GM18861 (cell line): Measurements from ENCODE around the gene CEACAM7.

Experiments
- ATAC-seq: cut with Tn5 transposase; IDR thresholded peaks from one replicate; pipeline ENCODE4 v1.9.1; 2021; ENCODE audit not compliant: unreplicated experiment

The CEACAM7 gene

GRCh38 chr19:41700381-41701195 is 12.5 kb upstream of the CEACAM7 start:
- ATAC-seq: no peak

- no peak for ATAC-seq
Observed at GRCh38 chr19:41699968-41700323, 11.9 kb upstream of the CEACAM7 start.

- ATAC-seq: no peak
Observed at GRCh38 chr19:41699231-41699967, 11.3 kb upstream of the CEACAM7 start.

- no peak for ATAC-seq
Observed at GRCh38 chr19:41698746-41699230, 10.7 kb upstream of the CEACAM7 start.

- no peak for ATAC-seq
Observed at GRCh38 chr19:41697198-41697855, 9.3 kb upstream of the CEACAM7 start.

GRCh38 chr19:41696402-41697197 is 8.5 kb upstream of the CEACAM7 start:
- ATAC-seq: no peak

GRCh38 chr19:41695745-41696144 is 7.7 kb upstream of the CEACAM7 start:
- no peak for ATAC-seq

GRCh38 chr19:41694831-41695635 is 7.0 kb upstream of the CEACAM7 start:
- no peak for ATAC-seq

- no peak for ATAC-seq
Observed at GRCh38 chr19:41694196-41694595, 6.1 kb upstream of the CEACAM7 start.

GRCh38 chr19:41691268-41691970 is 3.3 kb upstream of the CEACAM7 start:
- no peak for ATAC-seq

GRCh38 chr19:41690801-41691065 is 2.7 kb upstream of the CEACAM7 start:
- no peak for ATAC-seq

GRCh38 chr19:41689993-41690800 is 2.1 kb upstream of the CEACAM7 start:
- no peak for ATAC-seq

GRCh38 chr19:41688687-41689086 is 617 bp upstream of the CEACAM7 start:
- no peak for ATAC-seq

GRCh38 chr19:41687419-41687818 is 651 bp downstream of the CEACAM7 start:
- ATAC-seq: no peak

GRCh38 chr19:41682437-41682836 is 5.6 kb downstream of the CEACAM7 start:
- ATAC-seq: no peak

- ATAC-seq: no peak
Observed at GRCh38 chr19:41671486-41671885, 16.6 kb downstream of the CEACAM7 start.

GRCh38 chr19:41670755-41671154 is 17.3 kb downstream of the CEACAM7 start:
- no peak for ATAC-seq

- ATAC-seq: no peak
Observed at GRCh38 chr19:41668315-41668714, 19.8 kb downstream of the CEACAM7 start.

GRCh38 chr19:41666075-41666474 is 22.0 kb downstream of the CEACAM7 start:
- ATAC-seq: no peak
